ENCODE data around the gene CD48.

Gene CD48

DNA sequence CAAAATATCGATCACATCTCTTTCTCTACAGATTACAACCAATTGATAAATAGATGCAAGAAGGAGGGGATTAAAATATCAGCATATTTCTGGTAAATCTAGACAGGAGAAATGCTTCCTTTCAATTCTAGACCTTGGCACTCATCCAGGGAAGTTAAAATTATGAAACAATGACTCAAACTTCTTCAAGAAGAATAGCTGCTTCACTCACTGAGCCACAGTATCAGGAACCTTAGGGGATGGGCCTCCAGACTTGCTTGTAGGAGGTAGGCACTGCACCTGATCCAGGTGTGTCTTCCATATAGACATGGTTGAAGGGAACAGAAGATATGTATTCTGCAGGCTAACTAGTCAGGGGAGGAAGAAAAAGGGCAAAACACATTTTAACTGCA, 37.3 kb upstream of the CD48 start:
- Histone ChIP-seq H3K9me3 (ENCODE audit: control insufficient read depth, insufficient read depth, low read length) (no peaks in the 10 kb centered on the region), H3K9ac (ENCODE audit: low read depth, low read length) (no peak overlapping the region), H3K4me1 (ENCODE audit: control insufficient read depth, insufficient read depth, low read length) (peaks cover 13% of the 10 kb centered on the region), H3K4me3 (ENCODE audit: low read depth, low read length) (no peak overlapping the region), H3K36me3 (ENCODE audit: control insufficient read depth, insufficient read depth, low read length) (no peaks in the 10 kb centered on the region), H3K27me3 (ENCODE audit: control insufficient read depth, insufficient read depth, low read length) (no peaks in the 10 kb centered on the region)

GRCh38 chr1:160748181-160748877, 36.7 kb upstream of the CD48 start:
- Histone ChIP-seq H3K36me3 (ENCODE audit: control insufficient read depth, insufficient read depth, low read length) (no peaks in the 10 kb centered on the region), H3K4me1 (ENCODE audit: control insufficient read depth, insufficient read depth, low read length) (peaks cover 13% of the 10 kb centered on the region)

GRCh38 chr1:160747717-160748116, 36.1 kb upstream of the CD48 start:
- Histone ChIP-seq H3K27me3 (ENCODE audit: control insufficient read depth, insufficient read depth, low read length) (no peaks in the 10 kb centered on the region), H3K9ac (ENCODE audit: low read depth, low read length) (no peak overlapping the region), H3K4me3 (ENCODE audit: low read depth, low read length) (no peak overlapping the region), H3K4me1 (ENCODE audit: control insufficient read depth, insufficient read depth, low read length) (peaks cover 13% of the 10 kb centered on the region), H3K36me3 (ENCODE audit: control insufficient read depth, insufficient read depth, low read length) (no peaks in the 10 kb centered on the region), H3K9me3 (ENCODE audit: control insufficient read depth, insufficient read depth, low read length) (no peaks in the 10 kb centered on the region)

More at GRCh38 chr1:160748181-160748877, 36.7 kb upstream of the CD48 start:
- no peaks in the 10 kb centered on the region for H3K27me3 ChIP-seq (ENCODE audit: control insufficient read depth, insufficient read depth, low read length)
- no peak overlapping the region for H3K4me3 ChIP-seq (ENCODE audit: low read depth, low read length)
- H3K9me3 ChIP-seq (ENCODE audit: control insufficient read depth, insufficient read depth, low read length) = no peaks in the 10 kb centered on the region
- no peak overlapping the region for H3K9ac ChIP-seq (ENCODE audit: low read depth, low read length)

- Histone ChIP-seq H3K4me1 (ENCODE audit: control insufficient read depth, insufficient read depth, low read length) (peaks cover 13% of the 10 kb centered on the region), H3K4me3 (ENCODE audit: low read depth, low read length) (no peak overlapping the region), H3K9ac (ENCODE audit: low read depth, low read length) (no peak overlapping the region), H3K9me3 (ENCODE audit: control insufficient read depth, insufficient read depth, low read length) (no peaks in the 10 kb centered on the region), H3K36me3 (ENCODE audit: control insufficient read depth, insufficient read depth, low read length) (no peaks in the 10 kb centered on the region), H3K27me3 (ENCODE audit: control insufficient read depth, insufficient read depth, low read length) (no peaks in the 10 kb centered on the region)
Observed at GRCh38 chr1:160746836-160747500, 35.3 kb upstream of the CD48 start.

- Histone ChIP-seq H3K4me3 (ENCODE audit: low read depth, low read length) (no peak overlapping the region), H3K27me3 (ENCODE audit: control insufficient read depth, insufficient read depth, low read length) (no peaks in the 10 kb centered on the region), H3K4me1 (ENCODE audit: control insufficient read depth, insufficient read depth, low read length) (peaks cover 13% of the 10 kb centered on the region), H3K9ac (ENCODE audit: low read depth, low read length) (no peak overlapping the region), H3K9me3 (ENCODE audit: control insufficient read depth, insufficient read depth, low read length) (no peaks in the 10 kb centered on the region), H3K36me3 (ENCODE audit: control insufficient read depth, insufficient read depth, low read length) (no peaks in the 10 kb centered on the region)
Observed at GRCh38 chr1:160745551-160745950, 33.9 kb upstream of the CD48 start.

- no peak overlapping the region for H3K4me3 ChIP-seq (ENCODE audit: low read depth, low read length)
- H3K4me1 ChIP-seq (ENCODE audit: control insufficient read depth, insufficient read depth, low read length) = peaks cover 13% of the 10 kb centered on the region
- no peak overlapping the region for H3K9ac ChIP-seq (ENCODE audit: low read depth, low read length)
- H3K27me3 ChIP-seq (ENCODE audit: control insufficient read depth, insufficient read depth, low read length) = no peaks in the 10 kb centered on the region
- no peaks in the 10 kb centered on the region for H3K9me3 ChIP-seq (ENCODE audit: control insufficient read depth, insufficient read depth, low read length)
- no peaks in the 10 kb centered on the region for H3K36me3 ChIP-seq (ENCODE audit: control insufficient read depth, insufficient read depth, low read length)
Observed at GRCh38 chr1:160744852-160745520, 33.4 kb upstream of the CD48 start.

GRCh38 chr1:160744199-160744851, 32.7 kb upstream of the CD48 start:
- no peaks in the 10 kb centered on the region for H3K36me3 ChIP-seq (ENCODE audit: control insufficient read depth, insufficient read depth, low read length)
- peaks cover 13% of the 10 kb centered on the region for H3K4me1 ChIP-seq (ENCODE audit: control insufficient read depth, insufficient read depth, low read length)
- H3K27me3 ChIP-seq (ENCODE audit: control insufficient read depth, insufficient read depth, low read length) = no peaks in the 10 kb centered on the region
- H3K9ac ChIP-seq (ENCODE audit: low read depth, low read length) = no peak overlapping the region
- H3K4me3 ChIP-seq (ENCODE audit: low read depth, low read length) = no peak overlapping the region
- H3K9me3 ChIP-seq (ENCODE audit: control insufficient read depth, insufficient read depth, low read length) = no peaks in the 10 kb centered on the region

GRCh38 chr1:160743266-160743665, 31.6 kb upstream of the CD48 start:
- no peak overlapping the region for H3K9ac ChIP-seq (ENCODE audit: low read depth, low read length)
- no peaks in the 10 kb centered on the region for H3K27me3 ChIP-seq (ENCODE audit: control insufficient read depth, insufficient read depth, low read length)
- no peaks in the 10 kb centered on the region for H3K36me3 ChIP-seq (ENCODE audit: control insufficient read depth, insufficient read depth, low read length)
- H3K4me1 ChIP-seq (ENCODE audit: control insufficient read depth, insufficient read depth, low read length) = peaks cover 13% of the 10 kb centered on the region
- no peak overlapping the region for H3K4me3 ChIP-seq (ENCODE audit: low read depth, low read length)
- H3K9me3 ChIP-seq (ENCODE audit: control insufficient read depth, insufficient read depth, low read length) = no peaks in the 10 kb centered on the region

DNA sequence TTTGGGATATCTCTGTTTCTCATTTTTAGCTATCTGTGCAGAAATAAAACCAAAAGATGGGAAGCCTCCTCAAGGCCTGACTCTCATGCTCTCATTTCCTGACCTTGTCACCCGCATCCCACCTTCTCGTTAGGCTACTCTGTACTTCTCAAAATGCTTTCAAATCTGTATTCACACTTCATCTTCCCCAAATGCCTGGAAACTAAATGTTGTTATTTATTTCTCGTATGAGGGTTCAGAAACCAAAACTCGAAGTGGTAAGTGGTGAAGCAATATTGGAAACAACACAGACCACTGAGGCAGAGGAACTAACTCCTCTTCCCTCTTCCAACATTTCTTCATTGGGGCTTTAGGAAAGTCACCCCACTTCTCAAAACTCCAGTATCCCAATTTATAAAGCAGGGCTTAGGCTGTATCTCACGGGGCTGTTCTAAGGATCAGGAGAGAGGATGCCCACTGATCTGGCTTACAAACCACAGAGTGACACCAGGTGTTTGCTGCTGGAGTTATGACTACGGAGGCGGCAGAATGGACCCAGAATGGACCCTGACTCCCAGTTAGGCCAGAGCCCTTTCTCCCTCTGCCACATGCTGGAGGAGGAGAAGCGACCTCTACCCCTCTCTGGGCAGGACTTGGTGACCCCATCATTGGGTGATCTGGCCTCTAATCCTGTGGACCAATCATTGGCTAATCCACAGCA, 31.0 kb upstream of the CD48 start:
- H3K4me3 ChIP-seq (ENCODE audit: low read depth, low read length) = no peak overlapping the region
- H3K36me3 ChIP-seq (ENCODE audit: control insufficient read depth, insufficient read depth, low read length) = no peaks in the 10 kb centered on the region
- peaks cover 13% of the 10 kb centered on the region for H3K4me1 ChIP-seq (ENCODE audit: control insufficient read depth, insufficient read depth, low read length)
- no peaks in the 10 kb centered on the region for H3K9me3 ChIP-seq (ENCODE audit: control insufficient read depth, insufficient read depth, low read length)
- no peaks in the 10 kb centered on the region for H3K27me3 ChIP-seq (ENCODE audit: control insufficient read depth, insufficient read depth, low read length)
- no peak overlapping the region for H3K9ac ChIP-seq (ENCODE audit: low read depth, low read length)

DNA sequence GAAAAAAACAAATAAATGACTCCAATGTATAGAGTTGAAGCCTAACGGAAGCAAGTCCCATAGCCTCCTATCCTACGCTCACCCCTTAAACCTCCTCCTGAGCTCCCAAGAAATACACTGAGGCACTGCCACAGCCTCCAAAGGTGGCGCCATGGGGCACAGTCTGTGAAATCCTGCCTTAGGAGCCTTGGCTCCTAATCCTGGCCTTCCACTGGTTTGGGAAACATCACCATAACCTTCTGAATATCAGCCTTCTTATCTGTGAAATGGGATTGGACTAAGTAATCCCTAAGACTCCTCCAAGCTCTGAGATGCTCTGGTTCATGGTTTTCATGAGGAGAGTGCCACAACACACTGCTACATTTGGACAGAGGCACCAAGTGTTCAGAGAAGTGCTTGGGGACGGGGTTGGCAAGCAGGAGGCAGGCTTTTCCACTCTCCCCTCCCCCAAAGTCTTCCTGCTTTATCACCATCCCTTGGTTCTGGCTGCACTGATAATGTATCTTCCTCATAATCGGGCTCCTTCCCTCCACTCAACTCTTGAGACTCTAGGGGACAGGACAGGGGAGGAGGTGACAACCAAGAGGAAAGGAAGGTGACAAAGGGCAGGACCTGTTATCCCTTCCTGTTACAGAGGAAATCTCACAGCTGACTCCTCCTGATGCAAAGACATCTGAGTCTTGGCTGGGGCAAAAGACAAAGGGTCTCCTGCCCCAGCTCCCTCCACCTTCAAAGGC, 30.2 kb upstream of the CD48 start:
- Histone ChIP-seq H3K4me3 (ENCODE audit: low read depth, low read length) (no peak overlapping the region), H3K9ac (ENCODE audit: low read depth, low read length) (no peak overlapping the region), H3K27me3 (ENCODE audit: control insufficient read depth, insufficient read depth, low read length) (no peaks in the 10 kb centered on the region), H3K36me3 (ENCODE audit: control insufficient read depth, insufficient read depth, low read length) (no peaks in the 10 kb centered on the region), H3K4me1 (ENCODE audit: control insufficient read depth, insufficient read depth, low read length) (peaks cover 10% of the 10 kb centered on the region), H3K9me3 (ENCODE audit: control insufficient read depth, insufficient read depth, low read length) (no peaks in the 10 kb centered on the region)

DNA sequence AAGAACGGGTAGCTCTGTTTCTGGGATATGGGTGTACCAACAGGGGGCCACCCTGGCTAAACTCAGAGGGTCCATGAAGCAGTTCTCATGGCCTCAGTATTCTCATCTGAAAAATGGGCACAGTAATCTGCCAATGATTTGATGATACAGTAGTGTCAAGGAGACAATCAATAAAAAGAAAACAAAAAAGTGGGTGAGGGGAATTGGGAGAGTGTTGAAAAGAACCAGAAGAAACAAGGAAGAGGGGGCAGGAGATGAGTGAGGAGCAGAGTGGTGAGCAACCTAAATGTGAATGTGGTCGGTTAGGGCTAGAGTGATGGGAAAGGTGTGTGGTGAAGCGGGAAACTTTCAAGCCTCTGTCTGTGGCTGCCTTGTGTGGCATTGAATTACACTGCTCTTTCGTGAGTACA, 29.5 kb upstream of the CD48 start:
- H3K36me3 ChIP-seq (ENCODE audit: control insufficient read depth, insufficient read depth, low read length) = no peaks in the 10 kb centered on the region
- H3K9me3 ChIP-seq (ENCODE audit: control insufficient read depth, insufficient read depth, low read length) = no peaks in the 10 kb centered on the region
- H3K9ac ChIP-seq (ENCODE audit: low read depth, low read length) = no peak overlapping the region
- peaks cover 7% of the 10 kb centered on the region for H3K4me1 ChIP-seq (ENCODE audit: control insufficient read depth, insufficient read depth, low read length)
- no peaks in the 10 kb centered on the region for H3K27me3 ChIP-seq (ENCODE audit: control insufficient read depth, insufficient read depth, low read length)
- H3K4me3 ChIP-seq (ENCODE audit: low read depth, low read length) = no peak overlapping the region
